Dermis microvascular lymphatic vessel endothelial cell (primary cell): ENCODE data around the gene ANKRD53. TPM values are rescaled to one million over a fixed set of nuclear protein-coding genes. Genes with fewer than 3 reads are reported as not detected.
"Not testable (repeated sequence)": the region's sequence is repeated elsewhere in the genome, so short reads cannot be mapped to it uniquely, and the experiment has no call there.

ENCODE experiments used
- DNase-seq, 2 donors: peaks; one replicate each; pipeline versions ENCODE4 v3.0.0 to v3.0.0-alpha.2; 2010; ENCODE audit warnings: low read depth in 2 of 2
- total RNA-seq: library from RNA; depleted of rRNA; stranded (reverse); fragments of >200 nt; gene quantifications from 2 replicates; pipeline ENCODE4 v1.2.1, GENCODE V29; 2014

The ANKRD53 gene
- total RNA-seq, 1 donor from 2014 or later = 0.13 TPM

- DNase-seq = no peak
Observed at GRCh38 chr2:70988726-70989648, 10.6 kb downstream of the ANKRD53 start.

GRCh38 chr2:70990216-70990615 lies 11.8 kb downstream of the ANKRD53 start:
- DNase-seq = no peak

- DNase-seq = no peak
Observed at GRCh38 chr2:70991142-70991541, 12.7 kb downstream of the ANKRD53 start.

- no peak for DNase-seq
Observed at GRCh38 chr2:70991742-70992141, 13.3 kb downstream of the ANKRD53 start.

- DNase-seq = no peak
Observed at GRCh38 chr2:70992945-70993853, 14.8 kb downstream of the ANKRD53 start.

GRCh38 chr2:70994009-70994698 lies 15.7 kb downstream of the ANKRD53 start:
- DNase-seq = peak in 1 of 2 donors; percentile 26

GRCh38 chr2:70994699-70995425 lies 16.4 kb downstream of the ANKRD53 start, which contains the start of gene TEX261:
Gene TEX261 (minus strand): TSS chr2:70994873. CDS start chr2:70994757, 116 bp downstream.
- DNase-seq = peak; percentile 67 to 90

- peak in 1 of 2 donors; percentile 52 for DNase-seq
Observed at GRCh38 chr2:70995426-70995729, 16.9 kb downstream of the ANKRD53 start.

GRCh38 chr2:70998885-70999284 lies 20.5 kb downstream of the ANKRD53 start:
- not testable (repeated sequence) for DNase-seq

- DNase-seq = no peak
Observed at GRCh38 chr2:70999362-70999761, 20.9 kb downstream of the ANKRD53 start.

GRCh38 chr2:70999931-71000330 lies 21.5 kb downstream of the ANKRD53 start:
- DNase-seq = not testable (repeated sequence)

GRCh38 chr2:71000780-71001591 lies 22.6 kb downstream of the ANKRD53 start:
- peak in 1 of 2 donors; percentile 60 for DNase-seq

GRCh38 chr2:71001592-71001927 lies 23.1 kb downstream of the ANKRD53 start:
- DNase-seq = no peak

- no peak for DNase-seq
Observed at GRCh38 chr2:71001981-71002570, 23.6 kb downstream of the ANKRD53 start.

- DNase-seq = no peak
Observed at GRCh38 chr2:71003396-71003795, 25.0 kb downstream of the ANKRD53 start.

GRCh38 chr2:71003966-71004755 lies 25.7 kb downstream of the ANKRD53 start:
- DNase-seq = no peak

GRCh38 chr2:71004857-71005256 lies 26.4 kb downstream of the ANKRD53 start:
- DNase-seq = no peak

- no peak for DNase-seq
Observed at GRCh38 chr2:71005271-71006202, 27.1 kb downstream of the ANKRD53 start.
